ENCODE results near the gene AQP9. TPM values are rescaled to one million over a fixed set of nuclear protein-coding genes. Genes with fewer than 3 reads are reported as not detected.
"Not testable (repeated sequence)": the region's sequence is repeated elsewhere in the genome, so short reads cannot be mapped to it uniquely, and the experiment has no call there.

AQP9 gene
- total RNA-seq, 3 donors from 2014 or later = 0.09 to 2.0 (median 0.89) TPM

DNA sequence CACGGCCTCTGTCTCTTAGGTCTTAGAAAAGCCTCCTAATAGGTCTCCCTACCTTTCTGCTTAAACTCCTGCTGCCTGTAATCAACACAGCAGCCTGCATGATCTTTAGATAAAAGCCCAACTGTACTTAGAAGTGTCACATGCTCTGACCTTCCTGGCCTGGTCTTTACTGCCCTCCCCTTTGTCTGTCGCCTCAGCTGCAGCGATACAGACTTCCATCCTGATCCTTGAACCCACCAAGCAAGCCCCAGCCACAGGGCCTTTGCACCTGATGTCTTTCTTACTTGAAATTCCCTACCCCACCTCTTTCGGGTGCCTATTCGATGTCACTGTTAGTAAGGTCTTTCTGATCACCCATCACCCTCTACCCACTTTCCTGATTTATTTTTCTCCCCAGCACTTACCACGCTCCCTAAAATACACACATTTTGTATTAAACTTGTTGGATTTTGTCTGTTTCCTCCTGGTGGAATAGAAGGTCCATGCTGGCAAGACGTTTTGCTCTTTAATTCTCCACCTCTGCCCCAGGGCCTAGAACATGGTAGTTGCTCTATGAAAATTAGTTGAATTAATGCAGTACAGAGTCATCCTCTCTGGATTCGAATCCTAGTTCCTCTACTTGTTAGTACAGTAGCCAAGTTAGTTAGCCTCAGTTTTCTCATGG, 51.1 kb downstream of the AQP9 start:
- intact Hi-C loops (cut with DNase I, micrococcal nuclease) = no loop called here
- DNase-seq (no peak), ATAC-seq (no peak)
- no peak overlapping the region for H3K4me3 ChIP-seq
- TF ChIP-seq, protein P1, sequence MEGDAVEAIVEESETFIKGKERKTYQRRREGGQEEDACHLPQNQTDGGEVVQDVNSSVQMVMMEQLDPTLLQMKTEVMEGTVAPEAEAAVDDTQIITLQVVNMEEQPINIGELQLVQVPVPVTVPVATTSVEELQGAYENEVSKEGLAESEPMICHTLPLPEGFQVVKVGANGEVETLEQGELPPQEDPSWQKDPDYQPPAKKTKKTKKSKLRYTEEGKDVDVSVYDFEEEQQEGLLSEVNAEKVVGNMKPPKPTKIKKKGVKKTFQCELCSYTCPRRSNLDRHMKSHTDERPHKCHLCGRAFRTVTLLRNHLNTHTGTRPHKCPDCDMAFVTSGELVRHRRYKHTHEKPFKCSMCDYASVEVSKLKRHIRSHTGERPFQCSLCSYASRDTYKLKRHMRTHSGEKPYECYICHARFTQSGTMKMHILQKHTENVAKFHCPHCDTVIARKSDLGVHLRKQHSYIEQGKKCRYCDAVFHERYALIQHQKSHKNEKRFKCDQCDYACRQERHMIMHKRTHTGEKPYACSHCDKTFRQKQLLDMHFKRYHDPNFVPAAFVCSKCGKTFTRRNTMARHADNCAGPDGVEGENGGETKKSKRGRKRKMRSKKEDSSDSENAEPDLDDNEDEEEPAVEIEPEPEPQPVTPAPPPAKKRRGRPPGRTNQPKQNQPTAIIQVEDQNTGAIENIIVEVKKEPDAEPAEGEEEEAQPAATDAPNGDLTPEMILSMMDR (IDR thresholded peaks at IDR 0.05) = no peak
- no peaks in the 10 kb centered on the region for H3K4me1 ChIP-seq (ENCODE audit: low read depth)
- H3K9me3 ChIP-seq = no peaks in the 10 kb centered on the region
- H3K36me3 ChIP-seq (ENCODE audit: low read depth) = no peaks in the 10 kb centered on the region

DNA sequence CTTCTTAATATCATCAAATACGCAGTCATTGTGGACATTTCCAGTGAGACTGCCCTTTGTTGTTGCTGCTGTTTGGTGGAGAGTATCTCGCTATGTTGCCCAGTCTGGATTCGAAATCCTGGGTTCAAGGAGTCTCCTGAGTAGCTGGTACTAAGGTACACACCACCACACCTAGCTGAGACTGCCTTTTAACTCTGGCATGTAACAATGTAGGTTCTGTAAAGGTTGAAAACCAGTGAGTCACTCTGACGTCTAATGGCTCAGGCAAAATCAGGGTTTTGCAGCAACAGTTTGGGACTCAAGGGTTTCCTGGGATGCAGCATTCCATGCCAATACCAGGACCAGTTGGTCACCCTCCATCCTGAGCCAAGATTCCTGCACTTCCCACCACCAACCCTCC, 52.2 kb downstream of the AQP9 start:
- Histone ChIP-seq H3K36me3 (ENCODE audit: low read depth) (no peaks in the 10 kb centered on the region), H3K4me3 (no peak overlapping the region), H3K9me3 (no peaks in the 10 kb centered on the region), H3K4me1 (ENCODE audit: low read depth) (no peaks in the 10 kb centered on the region)
- TF ChIP-seq, protein P1 (IDR thresholded peaks at IDR 0.05) = no peak
- no peak for ATAC-seq
- intact Hi-C loops (cut with DNase I, micrococcal nuclease) = no loop called here
- no peak for DNase-seq

DNA sequence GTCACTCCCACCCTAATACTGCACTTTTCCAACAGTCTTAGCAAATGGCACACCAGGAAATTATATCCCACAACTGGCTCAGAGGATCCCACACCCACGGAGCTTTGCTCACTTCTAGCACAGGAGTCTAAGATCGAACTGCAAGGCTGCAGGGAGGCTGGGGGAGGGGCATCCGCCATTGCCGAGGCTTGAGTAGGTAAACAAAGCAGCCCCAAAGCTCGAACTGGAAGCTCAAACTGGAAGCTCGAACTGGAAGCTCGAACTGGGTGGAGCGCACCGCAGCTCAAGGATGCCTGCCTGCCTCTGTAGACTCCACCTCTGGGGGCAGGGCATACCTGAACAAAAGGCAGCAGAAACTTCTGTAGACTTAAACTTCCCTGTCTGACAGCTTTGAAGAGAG, 55.5 kb downstream of the AQP9 start:
- H3K4me1 ChIP-seq (ENCODE audit: low read depth); DNase-seq; H3K36me3 ChIP-seq (ENCODE audit: low read depth); intact Hi-C loops (cut with DNase I, micrococcal nuclease); H3K4me3 ChIP-seq; H3K9me3 ChIP-seq; ATAC-seq: not testable (repeated sequence)

DNA sequence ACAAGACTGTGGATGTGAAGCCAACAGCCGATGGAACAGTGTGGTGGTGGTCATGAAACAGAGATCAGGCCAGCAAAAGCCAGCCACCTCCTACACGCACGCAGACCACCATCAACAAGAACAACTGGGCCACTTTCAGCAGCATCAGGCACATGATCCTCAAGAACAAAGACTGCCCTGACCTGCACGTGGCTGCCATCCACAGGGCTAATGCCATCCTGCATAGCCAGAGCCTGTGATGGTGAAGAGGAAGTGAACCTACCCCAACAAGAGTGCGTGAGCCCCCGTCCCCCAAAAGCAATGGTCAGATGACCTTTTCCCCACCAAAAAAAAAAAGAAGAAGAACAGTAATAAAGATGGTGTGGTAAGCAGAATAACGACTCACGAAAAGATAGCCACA, 62.6 kb downstream of the AQP9 start:
- DNase-seq (no peak), ATAC-seq (no peak)
- Histone ChIP-seq H3K4me1 (ENCODE audit: low read depth) (no peaks in the 10 kb centered on the region), H3K36me3 (ENCODE audit: low read depth) (no peaks in the 10 kb centered on the region), H3K4me3 (no peak overlapping the region), H3K9me3 (no peaks in the 10 kb centered on the region)
- TF ChIP-seq, protein P1 (IDR thresholded peaks at IDR 0.05) = no peak
- intact Hi-C loops (cut with DNase I, micrococcal nuclease) = no loop called here

DNA sequence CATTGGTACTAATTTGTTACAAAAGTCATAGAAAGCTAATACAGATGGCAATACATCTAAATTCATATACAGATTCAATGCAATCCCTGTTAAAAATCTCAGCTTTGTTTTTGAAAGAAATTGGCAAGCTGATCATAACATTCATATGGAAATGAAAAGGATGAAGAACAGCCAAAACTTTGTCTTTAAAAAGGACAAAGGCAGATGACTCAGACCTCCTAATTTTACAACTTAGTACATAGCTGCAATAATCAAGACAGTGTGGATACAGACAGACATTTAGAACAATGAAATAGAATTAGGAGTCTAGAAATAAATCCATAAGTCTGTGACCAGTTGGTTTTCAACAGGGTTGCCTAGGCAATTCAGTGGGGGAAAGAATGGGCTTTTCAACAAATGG, 63.3 kb downstream of the AQP9 start:
- H3K4me1 ChIP-seq (ENCODE audit: low read depth) = no peaks in the 10 kb centered on the region
- no peaks in the 10 kb centered on the region for H3K36me3 ChIP-seq (ENCODE audit: low read depth)
- TF ChIP-seq, protein P1 (IDR thresholded peaks at IDR 0.05) = no peak
- H3K9me3 ChIP-seq = no peaks in the 10 kb centered on the region
- no peak overlapping the region for H3K4me3 ChIP-seq
- intact Hi-C loops (cut with DNase I, micrococcal nuclease) = no loop called here
- ATAC-seq (no peak), DNase-seq (no peak)

DNA sequence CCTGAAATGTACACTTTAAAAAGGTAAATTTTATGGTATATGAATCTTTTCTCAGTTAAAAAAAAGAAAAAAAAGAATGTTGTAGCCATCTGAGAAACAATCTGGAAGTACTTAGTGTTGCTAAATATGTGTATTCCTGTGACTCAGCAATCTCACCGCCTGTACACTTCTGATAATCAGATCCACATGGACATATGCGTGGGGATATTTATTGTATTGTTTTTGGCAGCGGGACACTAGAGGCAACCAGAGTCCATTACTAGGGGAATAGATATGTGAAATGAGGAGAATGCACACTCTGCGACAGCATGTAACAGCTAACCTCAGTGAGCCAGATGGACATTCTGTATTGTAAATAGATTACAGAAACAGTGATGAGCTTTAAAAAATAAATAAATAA, 65.4 kb downstream of the AQP9 start:
- H3K4me1 ChIP-seq (ENCODE audit: low read depth) = no peaks in the 10 kb centered on the region
- ATAC-seq = no peak
- DNase-seq = no peak
- H3K36me3 ChIP-seq (ENCODE audit: low read depth) = no peaks in the 10 kb centered on the region
- intact Hi-C loops (cut with DNase I, micrococcal nuclease) = no loop called here
- no peaks in the 10 kb centered on the region for H3K9me3 ChIP-seq
- TF ChIP-seq, protein P1 (IDR thresholded peaks at IDR 0.05) = no peak
- H3K4me3 ChIP-seq = no peak overlapping the region
